ENCODE data around the gene PXK.

The PXK gene

DNA sequence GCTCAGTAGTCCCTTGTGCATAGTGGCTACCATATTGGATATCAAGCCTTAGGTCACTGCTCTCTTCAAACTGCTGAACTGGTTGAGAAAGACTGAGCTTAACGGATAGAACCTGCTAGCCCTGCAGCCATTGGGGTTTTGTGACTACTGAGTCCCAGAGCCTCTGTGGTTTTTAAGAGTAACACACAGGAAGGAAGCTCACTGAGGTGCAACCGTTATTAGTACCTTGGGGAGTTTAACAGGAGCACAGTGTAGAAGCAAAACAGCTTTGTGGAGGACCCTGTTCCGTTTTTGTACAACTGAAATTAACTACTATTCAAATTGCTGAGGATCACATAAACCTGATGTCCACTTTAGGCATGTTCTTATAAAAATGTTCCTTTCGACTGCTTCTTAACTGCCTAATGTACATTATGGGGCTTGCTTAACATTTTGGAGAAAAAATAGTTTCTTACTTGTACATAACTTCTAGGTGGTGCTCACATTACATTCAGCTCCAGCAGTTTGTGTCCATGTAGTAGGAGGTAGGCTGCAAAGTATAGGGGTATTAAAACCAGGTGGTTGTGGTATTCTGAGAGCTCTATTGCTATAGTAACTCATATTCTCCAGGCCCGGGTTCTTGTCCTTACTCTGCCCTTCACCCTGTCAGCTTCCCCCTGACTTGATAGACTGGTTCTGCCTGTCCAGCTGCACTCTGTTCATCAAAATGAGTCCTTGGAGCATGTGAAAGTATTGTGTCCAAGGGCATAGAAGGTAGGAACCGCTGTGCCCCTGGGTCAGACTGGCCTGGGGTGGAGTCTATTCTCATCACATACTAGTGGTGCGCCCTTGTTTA is 17.3 kb downstream of the PXK start:
- ChIA-PET POLR2A (interaction anchor here (1.0 kb wide), 1 partner anchor 10 kb away, joined by 4 read pairs; no protein-coding TSS in a partner anchor), CTCF (interaction anchor here (0.8 to 1.8 kb wide), 9 partner anchors 9 to 65 kb away, joined by 3 to 9 read pairs (median 4); partner anchors contain the start of genes HTD2, PXK and RPP14)
- H3K4me3 ChIP-seq (ENCODE audit: low read depth, low read length) = no peak overlapping the region
- TF ChIP-seq, protein P1, sequence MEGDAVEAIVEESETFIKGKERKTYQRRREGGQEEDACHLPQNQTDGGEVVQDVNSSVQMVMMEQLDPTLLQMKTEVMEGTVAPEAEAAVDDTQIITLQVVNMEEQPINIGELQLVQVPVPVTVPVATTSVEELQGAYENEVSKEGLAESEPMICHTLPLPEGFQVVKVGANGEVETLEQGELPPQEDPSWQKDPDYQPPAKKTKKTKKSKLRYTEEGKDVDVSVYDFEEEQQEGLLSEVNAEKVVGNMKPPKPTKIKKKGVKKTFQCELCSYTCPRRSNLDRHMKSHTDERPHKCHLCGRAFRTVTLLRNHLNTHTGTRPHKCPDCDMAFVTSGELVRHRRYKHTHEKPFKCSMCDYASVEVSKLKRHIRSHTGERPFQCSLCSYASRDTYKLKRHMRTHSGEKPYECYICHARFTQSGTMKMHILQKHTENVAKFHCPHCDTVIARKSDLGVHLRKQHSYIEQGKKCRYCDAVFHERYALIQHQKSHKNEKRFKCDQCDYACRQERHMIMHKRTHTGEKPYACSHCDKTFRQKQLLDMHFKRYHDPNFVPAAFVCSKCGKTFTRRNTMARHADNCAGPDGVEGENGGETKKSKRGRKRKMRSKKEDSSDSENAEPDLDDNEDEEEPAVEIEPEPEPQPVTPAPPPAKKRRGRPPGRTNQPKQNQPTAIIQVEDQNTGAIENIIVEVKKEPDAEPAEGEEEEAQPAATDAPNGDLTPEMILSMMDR (IDR thresholded peaks at IDR 0.05; ENCODE audit: insufficient read depth, low read length, missing control alignments) = no peak
- DNase-seq (ENCODE audit: low read depth, low spot score) = no peak

DNA sequence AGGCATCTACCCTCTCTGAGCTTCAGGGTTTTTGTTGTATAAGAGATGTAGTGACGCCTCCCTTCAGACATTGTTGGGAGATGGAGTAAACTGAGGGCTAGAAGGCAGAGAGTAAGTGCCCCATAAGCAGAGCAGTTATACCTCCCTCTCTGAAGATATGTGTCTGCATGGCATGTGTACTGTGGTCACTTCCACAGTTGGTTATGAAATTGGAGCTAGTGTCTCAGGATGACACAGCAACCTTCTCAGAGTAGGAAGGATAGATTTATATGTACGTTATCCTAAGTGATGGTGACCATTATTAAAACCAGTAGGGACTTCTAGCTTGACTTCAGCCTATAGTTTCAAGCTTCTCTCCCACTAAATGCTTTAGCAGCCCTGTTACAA is 17.9 kb downstream of the PXK start:
- DNase-seq (ENCODE audit: low read depth, low spot score) = no peak
- TF ChIP-seq, protein P1 (IDR thresholded peaks at IDR 0.05; ENCODE audit: insufficient read depth, low read length, missing control alignments) = no peak
- ChIA-PET POLR2A (no interaction called here), CTCF (interaction anchor here (0.7 to 1.5 kb wide), 7 partner anchors 8 to 65 kb away, joined by 3 to 9 read pairs (median 3); partner anchors contain the start of genes HTD2 and RPP14)
- no peak overlapping the region for H3K4me3 ChIP-seq (ENCODE audit: low read depth, low read length)

DNA sequence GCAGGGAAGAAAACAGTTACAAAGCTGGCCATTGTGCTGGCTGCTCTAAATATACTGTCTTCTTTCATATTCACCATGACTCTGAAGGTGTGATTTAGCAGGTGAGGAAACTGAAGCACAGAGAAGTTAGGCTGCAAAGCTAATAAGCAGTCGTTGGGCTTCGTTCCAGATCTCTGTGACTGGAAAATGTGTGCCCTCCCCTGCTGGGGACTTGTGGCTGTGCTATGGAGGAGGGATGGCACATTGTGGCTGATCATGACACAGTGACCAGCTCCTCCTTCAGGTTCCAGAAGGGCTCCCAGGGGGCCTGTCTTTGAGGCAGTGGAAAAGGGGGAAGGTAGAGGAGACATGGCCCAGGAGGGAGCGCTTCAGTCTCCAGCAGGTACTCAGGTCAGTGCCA is 19.2 kb downstream of the PXK start:
- DNase-seq (ENCODE audit: low read depth, low spot score) = no peak
- ChIA-PET POLR2A (no interaction called here), CTCF (interaction anchor here (0.9 to 1.2 kb wide), 4 partner anchors 14 to 63 kb away, joined by 3 to 6 read pairs (median 4); no protein-coding TSS in a partner anchor)
- TF ChIP-seq, protein P1 (IDR thresholded peaks at IDR 0.05; ENCODE audit: insufficient read depth, low read length, missing control alignments) = no peak
- H3K4me3 ChIP-seq (ENCODE audit: low read depth, low read length) = no peak overlapping the region

DNA sequence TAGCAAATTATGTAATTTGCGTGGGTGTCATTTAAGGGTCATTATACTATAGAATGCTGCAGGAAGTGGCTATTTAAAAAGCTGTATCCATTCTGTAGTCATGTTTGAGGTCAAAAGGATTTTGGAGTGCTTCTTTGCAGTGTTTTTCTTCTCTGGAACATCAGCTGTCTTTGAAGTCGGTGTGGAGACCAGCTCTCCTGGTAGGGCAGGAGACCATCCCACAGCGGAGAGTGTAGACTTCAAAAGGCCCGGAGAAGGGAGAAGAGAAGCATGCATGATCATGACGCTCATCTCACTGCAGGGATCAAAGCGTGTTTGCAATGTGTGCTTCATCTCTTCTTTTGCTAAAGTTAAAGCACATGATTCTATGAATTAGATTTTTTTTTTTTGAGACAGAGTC is 19.9 kb downstream of the PXK start:
- CTCF ChIA-PET = interaction anchor here (0.9 to 1.2 kb wide), 4 partner anchors 13 to 63 kb away, joined by 3 to 6 read pairs (median 4); no protein-coding TSS in a partner anchor
- DNase-seq (ENCODE audit: low read depth, low spot score) = no peak
- TF ChIP-seq, protein P1 (IDR thresholded peaks at IDR 0.05; ENCODE audit: insufficient read depth, low read length, missing control alignments) = no peak
- H3K4me3 ChIP-seq (ENCODE audit: low read depth, low read length) = no peak overlapping the region
- POLR2A ChIA-PET = no interaction called here

DNA sequence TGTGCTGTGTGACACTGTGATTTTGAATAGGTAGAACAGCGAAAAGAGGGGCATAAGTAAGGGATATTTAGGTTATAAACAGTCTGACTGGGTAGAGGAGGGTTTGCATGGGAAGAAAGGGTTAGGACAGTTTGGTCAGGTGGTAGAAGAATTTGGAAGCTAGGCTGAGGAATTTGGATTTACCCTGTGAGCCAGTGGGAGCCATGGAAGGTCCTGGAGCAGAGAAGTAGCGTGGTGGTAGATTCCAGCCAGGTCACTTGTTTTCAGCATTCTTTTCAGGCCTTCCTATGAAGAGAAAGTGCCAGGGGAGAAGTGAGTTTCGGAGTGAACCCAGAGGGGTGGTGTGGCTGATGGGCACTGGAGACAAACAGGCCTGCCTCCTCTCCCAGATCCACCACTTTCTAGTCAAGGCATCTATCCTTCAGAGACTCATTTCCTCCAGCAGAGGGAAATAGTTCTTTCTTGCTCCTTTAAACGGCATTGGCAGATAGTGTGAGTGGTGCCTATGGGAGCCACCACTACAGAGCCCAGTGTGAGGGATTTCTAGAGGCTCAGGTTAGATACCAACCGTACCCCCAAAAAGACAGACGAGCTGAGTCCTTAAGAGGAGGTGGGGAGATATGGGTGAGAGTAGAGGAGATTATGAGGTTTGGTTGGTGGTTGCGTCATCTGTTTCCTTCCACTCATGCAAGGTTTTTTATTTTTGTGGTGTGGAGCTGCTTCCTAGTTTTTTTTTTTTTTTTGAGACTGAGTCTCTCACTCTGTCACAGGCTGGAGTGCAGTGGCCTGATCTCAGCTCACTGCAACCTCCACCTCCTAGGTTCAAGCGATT is 21.2 kb downstream of the PXK start:
- POLR2A ChIA-PET = no interaction called here
- DNase-seq (ENCODE audit: low read depth, low spot score) = no peak
- CTCF ChIA-PET = interaction anchor here (0.8 to 1.7 kb wide), 3 partner anchors 15 to 61 kb away, joined by 3 to 4 read pairs (median 3); partner anchors contain the start of genes HTD2 and RPP14

More for the DNA sequence above, 21.2 kb downstream of the PXK start:
- TF ChIP-seq, protein P1 (IDR thresholded peaks at IDR 0.05; ENCODE audit: insufficient read depth, low read length, missing control alignments) = no peak
- no peak overlapping the region for H3K4me3 ChIP-seq (ENCODE audit: low read depth, low read length)
